GM18870 (cell line): ENCODE data around the gene TBPL2.
"Not testable (repeated sequence)": the region's sequence is repeated elsewhere in the genome, so short reads cannot be mapped to it uniquely, and the experiment has no call there.

Experiments used
- ATAC-seq: cut with Tn5 transposase; IDR thresholded peaks from one replicate; pipeline ENCODE4 v1.9.1; 2021; ENCODE audit warnings: moderate library complexity; ENCODE audit not compliant: unreplicated experiment

The TBPL2 gene

GRCh38 chr14:55446127-55446736 lies 5.8 kb upstream of the TBPL2 start:
- no peak for ATAC-seq

- no peak for ATAC-seq
Measured at GRCh38 chr14:55441286-55441685, 870 bp upstream of the TBPL2 start.

GRCh38 chr14:55438066-55438683 lies 2.2 kb downstream of the TBPL2 start:
- ATAC-seq: no peak

GRCh38 chr14:55436931-55437330 lies 3.5 kb downstream of the TBPL2 start:
- no peak for ATAC-seq

GRCh38 chr14:55436519-55436918 lies 3.9 kb downstream of the TBPL2 start:
- ATAC-seq: no peak

GRCh38 chr14:55434805-55435174 lies 5.6 kb downstream of the TBPL2 start:
- no peak for ATAC-seq

GRCh38 chr14:55433880-55434804 lies 6.3 kb downstream of the TBPL2 start:
- no peak for ATAC-seq

- no peak for ATAC-seq
Measured at GRCh38 chr14:55432628-55433027, 7.8 kb downstream of the TBPL2 start.

GRCh38 chr14:55430024-55430690 lies 10.3 kb downstream of the TBPL2 start:
- ATAC-seq: no peak

- no peak for ATAC-seq
Measured at GRCh38 chr14:55427439-55427838, 13.0 kb downstream of the TBPL2 start.

- ATAC-seq: no peak
Measured at GRCh38 chr14:55426891-55427290, 13.5 kb downstream of the TBPL2 start.

GRCh38 chr14:55425091-55425490 lies 15.3 kb downstream of the TBPL2 start:
- ATAC-seq: no peak

GRCh38 chr14:55423969-55424368 lies 16.4 kb downstream of the TBPL2 start:
- no peak for ATAC-seq

GRCh38 chr14:55422338-55422737 lies 18.1 kb downstream of the TBPL2 start:
- not testable (repeated sequence) for ATAC-seq

GRCh38 chr14:55419663-55420062 lies 20.8 kb downstream of the TBPL2 start:
- ATAC-seq: no peak

- ATAC-seq: no peak
Measured at GRCh38 chr14:55418411-55418810, 22.0 kb downstream of the TBPL2 start.

GRCh38 chr14:55417955-55418354 lies 22.5 kb downstream of the TBPL2 start:
- ATAC-seq: no peak

- no peak for ATAC-seq
Measured at GRCh38 chr14:55416866-55417265, 23.6 kb downstream of the TBPL2 start.

GRCh38 chr14:55414551-55414950 lies 25.9 kb downstream of the TBPL2 start:
- ATAC-seq: no peak

GRCh38 chr14:55412676-55413075 lies 27.7 kb downstream of the TBPL2 start:
- no peak for ATAC-seq
